Neural crest cell (in vitro differentiated cells): ENCODE results near the gene ABCB4. TPM values are rescaled to one million over a fixed set of nuclear protein-coding genes. Genes with fewer than 3 reads are reported as not detected.

ENCODE experiments used
- DNase-seq: peaks from one replicate; pipeline ENCODE4 v3.0.0; 2021; ENCODE audit warnings: low read depth, mixed read lengths, low spot score
- H3K27ac Mint-ChIP-seq: one replicate; pipeline ENCODE4 v1.8.0; 2021; ENCODE audit warnings: mild to moderate bottlenecking, mixed read lengths; ENCODE audit not compliant: unreplicated experiment
- H3K27me3 Mint-ChIP-seq: 2 replicates; pipeline ENCODE4 v1.8.0; 2021; ENCODE audit warnings: low read depth, mild to moderate bottlenecking, mixed read lengths
- H3K36me3 Mint-ChIP-seq: 2 replicates; pipeline ENCODE4 v1.8.0; 2021; ENCODE audit warnings: low read depth, mild to moderate bottlenecking, mixed read lengths
- H3K4me1 Mint-ChIP-seq: 2 replicates; pipeline ENCODE4 v1.8.0; 2021; ENCODE audit warnings: mixed read lengths
- H3K4me3 Mint-ChIP-seq: one replicate; pipeline ENCODE4 v1.8.0; 2021; ENCODE audit warnings: mild to moderate bottlenecking, mixed read lengths
- H3K9me3 Mint-ChIP-seq: 2 replicates; pipeline ENCODE4 v1.8.0; 2021; ENCODE audit warnings: mixed read lengths
- total RNA-seq: library from RNA; stranded (reverse); gene quantifications from 2 replicates; pipeline ENCODE4 v1.2.1, GENCODE V29; 2021
- TF ChIP-seq, protein P1 (sequence below): fragments of 200-600 bp; sonication (generic); conservative IDR thresholded peaks from 2 replicates; pipeline ENCODE4 v1.5.0; 2021; ENCODE audit warnings: antibody characterized with exemption, mild to moderate bottlenecking

ABCB4 gene
- total RNA-seq, 1 donor from 2014 or later: 5.8 TPM

DNA sequence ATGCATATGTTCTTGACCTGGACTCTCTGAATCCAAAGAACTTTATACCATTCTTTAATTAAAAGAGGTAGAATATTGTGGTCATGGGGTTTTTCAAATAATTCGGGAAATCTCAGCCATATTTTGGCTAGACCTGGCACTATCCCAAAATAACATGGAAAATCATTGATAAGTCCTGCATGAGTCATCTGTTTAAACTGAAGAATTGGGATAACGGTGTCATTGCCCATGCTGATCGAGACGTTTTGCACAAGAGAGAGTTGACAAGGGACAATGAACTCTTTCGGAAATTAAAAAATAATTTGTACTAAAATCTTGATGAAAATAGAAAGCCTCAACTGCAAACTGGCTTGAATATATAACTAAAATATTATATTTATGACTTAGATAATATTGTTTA lies 19.9 kb upstream of the ABCB4 start:
- no peaks in the 10 kb centered on the region for H3K36me3 Mint-ChIP-seq
- peaks cover 3% of the 10 kb centered on the region for H3K9me3 Mint-ChIP-seq
- H3K4me3 Mint-ChIP-seq: no peak overlapping the region
- TF ChIP-seq, protein P1, sequence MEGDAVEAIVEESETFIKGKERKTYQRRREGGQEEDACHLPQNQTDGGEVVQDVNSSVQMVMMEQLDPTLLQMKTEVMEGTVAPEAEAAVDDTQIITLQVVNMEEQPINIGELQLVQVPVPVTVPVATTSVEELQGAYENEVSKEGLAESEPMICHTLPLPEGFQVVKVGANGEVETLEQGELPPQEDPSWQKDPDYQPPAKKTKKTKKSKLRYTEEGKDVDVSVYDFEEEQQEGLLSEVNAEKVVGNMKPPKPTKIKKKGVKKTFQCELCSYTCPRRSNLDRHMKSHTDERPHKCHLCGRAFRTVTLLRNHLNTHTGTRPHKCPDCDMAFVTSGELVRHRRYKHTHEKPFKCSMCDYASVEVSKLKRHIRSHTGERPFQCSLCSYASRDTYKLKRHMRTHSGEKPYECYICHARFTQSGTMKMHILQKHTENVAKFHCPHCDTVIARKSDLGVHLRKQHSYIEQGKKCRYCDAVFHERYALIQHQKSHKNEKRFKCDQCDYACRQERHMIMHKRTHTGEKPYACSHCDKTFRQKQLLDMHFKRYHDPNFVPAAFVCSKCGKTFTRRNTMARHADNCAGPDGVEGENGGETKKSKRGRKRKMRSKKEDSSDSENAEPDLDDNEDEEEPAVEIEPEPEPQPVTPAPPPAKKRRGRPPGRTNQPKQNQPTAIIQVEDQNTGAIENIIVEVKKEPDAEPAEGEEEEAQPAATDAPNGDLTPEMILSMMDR: no peak
- H3K27ac Mint-ChIP-seq: no peak overlapping the region
- DNase-seq: no peak
- peaks cover 28% of the 10 kb centered on the region for H3K4me1 Mint-ChIP-seq
- H3K27me3 Mint-ChIP-seq: no peaks in the 10 kb centered on the region

DNA sequence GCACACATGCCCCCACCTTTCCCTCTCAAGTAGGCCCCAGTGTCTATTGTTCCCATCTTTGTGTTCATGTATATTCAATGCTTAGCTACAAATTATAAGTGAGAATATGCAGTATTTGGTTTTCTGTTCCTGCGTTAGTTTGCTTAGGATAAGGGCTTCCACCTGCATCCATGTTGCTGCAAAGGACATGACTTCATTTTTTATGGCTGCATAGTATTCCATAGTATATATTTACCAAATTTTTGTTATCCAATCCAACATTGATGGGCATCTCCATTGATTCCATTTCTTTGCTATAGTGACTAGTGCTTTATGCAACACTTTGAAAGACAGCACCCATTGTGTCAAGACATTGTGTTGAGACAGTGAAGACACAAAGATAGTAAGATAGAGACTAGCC lies 19.0 kb upstream of the ABCB4 start:
- Mint-ChIP-seq H3K9me3 (peaks cover 3% of the 10 kb centered on the region), H3K36me3 (no peaks in the 10 kb centered on the region)

DNA sequence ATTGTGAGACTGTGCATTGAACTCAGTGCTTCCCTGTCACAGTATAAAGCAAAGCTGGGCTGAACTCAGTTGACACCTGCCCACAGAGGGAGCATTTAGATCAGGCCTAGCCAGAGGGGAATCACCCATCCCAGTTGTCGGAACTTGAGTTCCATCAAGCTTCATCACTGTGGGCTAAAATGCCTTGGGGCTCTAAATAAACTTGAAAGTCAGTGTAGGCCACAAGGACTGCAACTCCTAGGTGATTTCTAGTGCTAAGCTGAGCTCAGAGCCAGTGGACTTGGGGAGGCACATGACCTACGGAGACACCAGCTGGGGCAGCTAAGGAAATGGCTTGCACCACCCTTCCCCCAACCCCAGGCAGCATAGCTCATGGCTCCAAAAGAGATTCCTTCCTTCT lies 7.7 kb upstream of the ABCB4 start:
- Mint-ChIP-seq H3K27ac (no peak overlapping the region), H3K9me3 (peaks cover 11% of the 10 kb centered on the region), H3K4me3 (no peak overlapping the region), H3K36me3 (no peaks in the 10 kb centered on the region), H3K27me3 (no peaks in the 10 kb centered on the region), H3K4me1 (peaks cover 3% of the 10 kb centered on the region)
- DNase-seq: no peak
- TF ChIP-seq, protein P1: no peak

More for the DNA sequence above, 19.0 kb upstream of the ABCB4 start:
- H3K4me3 Mint-ChIP-seq: no peak overlapping the region
- H3K27me3 Mint-ChIP-seq: no peaks in the 10 kb centered on the region
- TF ChIP-seq, protein P1: no peak
- no peak overlapping the region for H3K27ac Mint-ChIP-seq
- DNase-seq: no peak
- H3K4me1 Mint-ChIP-seq: peaks cover 21% of the 10 kb centered on the region

DNA sequence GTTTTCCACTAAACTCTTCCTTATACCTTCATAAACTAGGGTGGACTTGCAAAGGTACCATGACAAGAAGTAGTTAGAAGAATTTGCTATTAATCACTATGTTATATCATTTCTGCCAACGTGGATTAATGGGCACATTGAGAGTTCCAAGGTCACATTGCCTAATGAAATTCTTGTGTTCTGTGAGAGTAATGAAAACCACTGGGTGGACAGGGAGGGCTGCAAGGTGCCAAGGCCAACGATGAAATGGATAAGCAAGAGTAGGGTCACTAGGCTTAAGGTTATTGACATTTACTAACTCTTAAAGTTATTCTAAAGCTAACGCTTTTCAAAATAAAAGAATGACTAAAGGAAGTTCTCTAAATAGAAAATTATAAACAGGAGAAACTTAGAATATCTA lies 6.6 kb upstream of the ABCB4 start:
- no peaks in the 10 kb centered on the region for H3K27me3 Mint-ChIP-seq
- TF ChIP-seq, protein P1: no peak
- peaks cover 3% of the 10 kb centered on the region for H3K4me1 Mint-ChIP-seq
- H3K36me3 Mint-ChIP-seq: no peaks in the 10 kb centered on the region
- H3K27ac Mint-ChIP-seq: no peak overlapping the region
- H3K9me3 Mint-ChIP-seq: peaks cover 11% of the 10 kb centered on the region
- H3K4me3 Mint-ChIP-seq: no peak overlapping the region
- no peak for DNase-seq

DNA sequence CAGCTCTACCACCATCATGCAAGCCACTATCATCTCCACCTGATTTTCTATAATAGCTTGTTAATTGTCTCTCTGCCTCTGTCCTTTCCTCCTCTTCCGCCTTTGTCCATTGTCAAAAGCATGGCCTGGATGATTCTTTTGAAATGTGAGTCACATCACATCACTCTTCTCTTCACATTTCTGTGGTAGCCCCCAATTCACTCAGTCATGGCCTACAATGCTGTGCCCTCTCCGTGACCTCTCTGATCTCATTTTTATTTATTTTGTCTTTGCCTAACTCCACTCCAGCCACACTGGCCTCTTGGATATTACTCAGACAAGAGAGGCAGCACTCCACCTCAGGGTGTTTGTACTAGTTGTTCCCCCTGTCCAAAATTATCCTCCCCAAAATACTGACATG lies 4.9 kb upstream of the ABCB4 start:
- TF ChIP-seq, protein P1: no peak
- H3K27me3 Mint-ChIP-seq: peaks cover 10% of the 10 kb centered on the region
- peaks cover 10% of the 10 kb centered on the region for H3K4me1 Mint-ChIP-seq
- H3K27ac Mint-ChIP-seq: no peak overlapping the region
- no peak for DNase-seq
- no peak overlapping the region for H3K4me3 Mint-ChIP-seq
- peaks cover 4% of the 10 kb centered on the region for H3K9me3 Mint-ChIP-seq
- H3K36me3 Mint-ChIP-seq: no peaks in the 10 kb centered on the region

DNA sequence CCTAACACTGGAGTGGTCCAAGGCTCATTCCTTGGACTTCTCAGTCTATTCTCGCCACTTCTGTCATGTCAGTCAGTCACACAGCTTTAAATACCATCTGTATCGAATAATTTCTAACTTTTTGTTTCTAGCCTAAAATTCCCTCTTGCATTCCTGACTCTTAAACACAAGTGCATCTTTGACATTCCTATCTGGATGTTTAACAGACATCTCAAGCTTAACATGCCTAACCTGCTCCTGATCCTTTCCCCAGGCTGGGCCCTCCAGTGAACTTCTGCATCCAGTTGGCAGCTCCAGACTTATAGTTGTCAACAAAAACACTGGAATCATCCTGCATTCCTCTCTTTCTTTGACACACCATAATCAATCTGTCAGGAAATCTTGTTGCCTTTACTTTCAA lies 4.5 kb upstream of the ABCB4 start:
- Mint-ChIP-seq H3K4me1 (peaks cover 13% of the 10 kb centered on the region), H3K9me3 (peaks cover 4% of the 10 kb centered on the region)

More for the DNA sequence above, 4.5 kb upstream of the ABCB4 start:
- TF ChIP-seq, protein P1: no peak
- H3K36me3 Mint-ChIP-seq: no peaks in the 10 kb centered on the region
- DNase-seq: no peak
- no peak overlapping the region for H3K4me3 Mint-ChIP-seq
- H3K27me3 Mint-ChIP-seq: peaks cover 11% of the 10 kb centered on the region
- no peak overlapping the region for H3K27ac Mint-ChIP-seq
